Measurements from ENCODE around the gene RNASE9.

The RNASE9 gene

GRCh38 chr14:20548414-20549158, 12.3 kb downstream of the RNASE9 start:
- no peaks in the 10 kb centered on the region for H3K9me2 ChIP-seq (ENCODE audit: low read depth, low read length)
- H3K9me3 ChIP-seq (ENCODE audit: low read length): no peaks in the 10 kb centered on the region
- H3K9ac ChIP-seq (ENCODE audit: low read length): no peak overlapping the region
- no peak for TF ChIP-seq EZH2 (IDR thresholded peaks at IDR 0.05; ENCODE audit: borderline replicate concordance, low read length)
- no peak for TF ChIP-seq CTCF (IDR thresholded peaks at IDR 0.05; ENCODE audit: low read length)
- H4K20me1 ChIP-seq (ENCODE audit: insufficient read depth, low read length): no peaks in the 10 kb centered on the region
- H3K27me3 ChIP-seq (ENCODE audit: insufficient read depth, low read length): no peaks in the 10 kb centered on the region
- H3K4me3 ChIP-seq (ENCODE audit: low read depth, low read length, poor library complexity, severe bottlenecking): no peak overlapping the region
- H3K4me1 ChIP-seq (ENCODE audit: insufficient read depth, low read length, severe bottlenecking): no peaks in the 10 kb centered on the region
- H3K27ac ChIP-seq (ENCODE audit: low read depth, low read length, poor library complexity, severe bottlenecking): no peak overlapping the region
- no peaks in the 10 kb centered on the region for H3K79me2 ChIP-seq (ENCODE audit: insufficient read depth, low read length)
- H3K36me3 ChIP-seq (ENCODE audit: insufficient read depth, low read length): no peaks in the 10 kb centered on the region
- no peak overlapping the region for H2AFZ ChIP-seq (ENCODE audit: low read length)
- no peak overlapping the region for H3K4me2 ChIP-seq (ENCODE audit: low read length)
- H3F3A ChIP-seq (ENCODE audit: insufficient read depth, low read length): no peaks in the 10 kb centered on the region

GRCh38 chr14:20546877-20547276, 14.0 kb downstream of the RNASE9 start:
- H4K20me1 ChIP-seq (ENCODE audit: insufficient read depth, low read length): no peaks in the 10 kb centered on the region
- H3K27me3 ChIP-seq (ENCODE audit: insufficient read depth, low read length): no peaks in the 10 kb centered on the region
- H3K79me2 ChIP-seq (ENCODE audit: insufficient read depth, low read length): no peaks in the 10 kb centered on the region
- H3K4me2 ChIP-seq (ENCODE audit: low read length): no peak overlapping the region
- H3K9me3 ChIP-seq (ENCODE audit: low read length): no peaks in the 10 kb centered on the region
- no peaks in the 10 kb centered on the region for H3K36me3 ChIP-seq (ENCODE audit: insufficient read depth, low read length)
- no peak for TF ChIP-seq EZH2 (IDR thresholded peaks at IDR 0.05; ENCODE audit: borderline replicate concordance, low read length)
- no peaks in the 10 kb centered on the region for H3F3A ChIP-seq (ENCODE audit: insufficient read depth, low read length)
- no peaks in the 10 kb centered on the region for H3K4me1 ChIP-seq (ENCODE audit: insufficient read depth, low read length, severe bottlenecking)
- no peak overlapping the region for H3K9ac ChIP-seq (ENCODE audit: low read length)
- H3K4me3 ChIP-seq (ENCODE audit: low read depth, low read length, poor library complexity, severe bottlenecking): no peak overlapping the region
- no peak overlapping the region for H3K27ac ChIP-seq (ENCODE audit: low read depth, low read length, poor library complexity, severe bottlenecking)
- H2AFZ ChIP-seq (ENCODE audit: low read length): no peak overlapping the region
- H3K9me2 ChIP-seq (ENCODE audit: low read depth, low read length): no peaks in the 10 kb centered on the region

GRCh38 chr14:20539906-20540305, 20.9 kb downstream of the RNASE9 start:
- Histone ChIP-seq H4K20me1 (ENCODE audit: insufficient read depth, low read length) (no peaks in the 10 kb centered on the region), H3K36me3 (ENCODE audit: insufficient read depth, low read length) (no peaks in the 10 kb centered on the region), H3K27me3 (ENCODE audit: insufficient read depth, low read length) (no peaks in the 10 kb centered on the region), H3K9ac (ENCODE audit: low read length) (no peak overlapping the region), H2AFZ (ENCODE audit: low read length) (no peak overlapping the region), H3K9me2 (ENCODE audit: low read depth, low read length) (no peaks in the 10 kb centered on the region), H3K4me2 (ENCODE audit: low read length) (no peak overlapping the region), H3K4me3 (ENCODE audit: low read depth, low read length, poor library complexity, severe bottlenecking) (no peak overlapping the region), H3F3A (ENCODE audit: insufficient read depth, low read length) (no peaks in the 10 kb centered on the region), H3K4me1 (ENCODE audit: insufficient read depth, low read length, severe bottlenecking) (no peaks in the 10 kb centered on the region), H3K79me2 (ENCODE audit: insufficient read depth, low read length) (no peaks in the 10 kb centered on the region), H3K9me3 (ENCODE audit: low read length) (no peaks in the 10 kb centered on the region), H3K27ac (ENCODE audit: low read depth, low read length, poor library complexity, severe bottlenecking) (no peak overlapping the region)
- TF ChIP-seq EZH2 (IDR thresholded peaks at IDR 0.05; ENCODE audit: borderline replicate concordance, low read length) (no peak), CTCF (IDR thresholded peaks at IDR 0.05; ENCODE audit: low read length) (no peak)
